HG03469 (cell line): ENCODE results near the gene LAMA2.
"Not testable (repeated sequence)": the region's sequence is repeated elsewhere in the genome, so short reads cannot be mapped to it uniquely, and the experiment has no call there.

ENCODE experiments used
- ATAC-seq: cut with Tn5 transposase; IDR thresholded peaks from one replicate; pipeline ENCODE4 v1.9.1; 2021; ENCODE audit warnings: mild to moderate bottlenecking, moderate library complexity, moderate number of reproducible peaks; ENCODE audit not compliant: unreplicated experiment

The LAMA2 gene

DNA sequence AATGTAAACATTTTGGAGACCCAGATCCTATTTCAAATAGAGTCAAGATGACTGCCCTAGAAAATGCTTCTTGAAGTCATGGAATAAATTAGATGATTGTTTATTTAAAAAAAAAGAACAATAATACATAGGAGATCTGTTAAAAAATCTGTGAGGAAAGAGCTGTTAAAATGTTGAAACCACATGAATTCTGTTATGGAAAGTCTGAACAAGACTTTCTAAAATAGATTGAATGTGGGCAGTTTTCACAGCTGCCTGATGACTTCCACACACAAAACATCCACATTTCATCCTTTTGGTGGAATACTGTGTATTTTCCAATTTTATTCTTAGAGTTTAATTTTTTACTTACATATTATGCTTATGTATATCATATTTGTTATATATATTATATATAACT lies 186.1 kb downstream of the LAMA2 start:
- no peak for ATAC-seq

DNA sequence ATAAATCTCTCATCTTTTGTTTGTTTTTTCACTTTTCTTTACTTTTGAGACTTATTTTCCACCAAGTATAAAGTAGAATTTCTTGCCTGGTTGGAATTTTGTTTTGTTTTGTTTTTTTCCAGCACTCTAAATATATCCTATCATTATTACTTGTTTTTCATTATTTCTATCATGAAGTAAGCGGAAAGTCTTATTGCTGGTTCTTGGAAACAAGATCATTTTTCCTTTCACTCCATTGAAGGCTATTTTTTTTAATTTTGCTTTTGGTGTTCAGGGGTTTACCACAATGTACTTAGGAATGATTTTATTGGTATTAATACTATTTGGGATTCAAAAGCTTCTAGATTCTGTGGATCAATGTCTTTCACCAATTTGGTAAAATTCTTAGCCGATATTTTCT lies 190.1 kb downstream of the LAMA2 start:
- ATAC-seq = no peak

GRCh38 chr6:129073691-129074395 lies 190.9 kb downstream of the LAMA2 start:
- ATAC-seq = no peak

DNA sequence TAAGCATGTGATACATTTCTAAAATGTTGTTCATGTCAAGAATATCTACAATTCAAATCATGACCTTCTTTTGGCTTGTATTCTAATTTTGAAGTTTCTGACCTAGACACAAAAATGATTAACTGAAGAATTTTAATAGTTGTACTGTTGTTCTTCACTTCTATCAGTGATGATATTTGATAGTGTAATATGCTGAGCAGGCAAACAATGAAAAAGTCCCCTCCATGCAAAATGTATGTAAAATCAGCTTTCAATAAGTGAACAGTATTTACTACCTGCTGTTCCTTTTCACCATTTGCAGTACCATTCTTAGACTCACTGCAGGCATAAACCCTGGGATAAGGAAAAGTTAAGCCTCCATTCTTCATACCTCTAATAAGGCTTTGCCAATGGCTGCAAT lies 201.5 kb downstream of the LAMA2 start:
- ATAC-seq = no peak

DNA sequence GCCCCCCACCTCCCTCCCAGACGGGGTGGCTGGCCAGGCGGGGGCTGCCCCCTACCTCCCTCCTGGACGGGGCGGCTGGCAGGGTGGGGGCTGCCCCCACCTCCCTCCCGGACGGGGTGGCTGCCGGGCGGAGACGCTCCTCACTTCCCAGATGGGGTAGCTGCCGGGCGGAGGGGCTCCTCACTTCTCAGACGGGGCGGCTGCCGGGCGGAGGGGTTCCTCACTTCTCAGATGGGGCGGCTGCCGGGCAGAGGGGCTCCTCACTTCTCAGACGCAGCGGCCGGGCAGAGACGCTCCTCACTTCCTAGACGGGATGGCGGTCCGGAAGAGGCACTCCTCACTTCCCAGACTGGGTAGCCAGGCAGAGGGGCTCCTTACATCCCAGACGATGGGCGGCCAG lies 205.5 kb downstream of the LAMA2 start:
- ATAC-seq = not testable (repeated sequence)

DNA sequence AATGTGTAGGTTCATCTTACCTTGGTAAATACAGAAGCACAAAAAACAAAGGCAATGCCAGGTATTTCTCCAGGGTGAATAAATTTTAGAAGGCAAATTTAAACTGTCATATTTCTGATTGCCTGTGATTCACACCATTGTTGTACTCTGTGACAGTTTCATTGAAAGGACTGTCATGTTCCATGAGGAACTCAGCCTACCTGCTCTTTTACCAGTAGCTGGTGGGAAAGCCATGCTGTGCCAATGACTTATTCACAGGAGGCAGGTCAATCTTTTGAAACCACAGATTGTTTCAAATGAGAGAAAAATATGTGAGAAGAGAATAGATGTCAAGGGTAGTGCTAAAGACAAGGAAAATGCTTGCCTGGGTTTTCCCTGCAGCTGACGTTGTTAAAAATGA lies 206.4 kb downstream of the LAMA2 start:
- no peak for ATAC-seq

DNA sequence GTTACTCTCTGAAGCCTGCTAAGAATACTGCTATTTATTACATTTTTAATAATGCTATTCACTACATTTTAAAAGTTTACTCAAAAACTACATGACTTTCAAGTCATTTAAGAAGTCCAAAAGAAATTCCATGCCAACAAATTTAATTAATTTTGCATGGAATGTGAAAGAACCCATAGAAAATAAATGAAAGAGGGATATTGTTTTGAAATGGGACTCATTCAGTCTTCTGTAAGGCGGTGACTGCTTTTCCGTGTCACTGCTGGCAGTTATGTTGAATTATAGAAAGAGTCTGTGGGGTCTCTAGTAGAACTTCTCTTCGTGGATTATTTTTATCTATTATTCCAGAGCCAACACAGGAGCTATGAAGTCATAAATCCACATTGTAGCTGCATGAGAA lies 211.2 kb downstream of the LAMA2 start:
- ATAC-seq = no peak

GRCh38 chr6:129096651-129097290 lies 213.8 kb downstream of the LAMA2 start:
- no peak for ATAC-seq

GRCh38 chr6:129098061-129098553 lies 215.2 kb downstream of the LAMA2 start:
- no peak for ATAC-seq

GRCh38 chr6:129099696-129100095 lies 216.8 kb downstream of the LAMA2 start:
- no peak for ATAC-seq

DNA sequence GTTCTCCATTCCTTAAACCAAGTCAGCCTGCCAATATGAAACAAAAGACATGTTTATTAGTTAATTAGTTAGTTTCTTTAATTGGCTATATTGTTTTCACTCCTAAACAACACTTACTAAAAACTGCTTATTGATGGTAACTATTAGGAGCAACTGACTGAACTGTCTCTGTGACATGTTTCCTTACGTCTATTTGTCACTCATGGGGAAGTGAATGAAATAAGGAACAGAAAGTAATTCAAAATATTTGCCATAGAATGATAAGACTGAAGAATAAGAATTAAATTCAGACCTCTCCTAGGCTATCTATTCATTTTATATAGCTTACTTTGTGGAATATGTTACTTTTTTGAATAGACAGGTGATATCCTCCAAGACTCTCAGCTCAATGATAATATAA lies 217.2 kb downstream of the LAMA2 start:
- ATAC-seq = no peak

- ATAC-seq = no peak
Measured at GRCh38 chr6:129102741-129103140, 219.8 kb downstream of the LAMA2 start.

DNA sequence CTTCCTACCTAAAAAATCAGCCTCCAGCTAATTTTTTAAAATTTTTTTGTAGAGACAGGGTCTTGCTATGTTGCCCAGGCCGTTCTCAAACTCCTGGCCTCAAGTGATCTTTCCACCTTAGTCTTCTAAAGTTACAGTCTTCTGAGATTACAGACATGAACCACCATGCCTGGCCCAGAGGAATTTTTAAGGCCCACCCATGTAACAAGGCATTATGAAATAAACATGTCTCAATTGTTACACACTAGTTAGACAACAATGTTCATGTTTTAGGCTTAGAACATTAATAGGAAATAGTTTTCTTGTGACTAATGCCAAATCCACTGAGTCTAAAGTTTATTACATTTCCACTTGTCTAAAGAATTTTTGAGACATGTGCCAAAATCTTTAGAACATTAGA lies 221.2 kb downstream of the LAMA2 start:
- ATAC-seq = no peak

- no peak for ATAC-seq
Measured at GRCh38 chr6:129104560-129104959, 221.6 kb downstream of the LAMA2 start.

- ATAC-seq = no peak
Measured at GRCh38 chr6:129105035-129105434, 222.1 kb downstream of the LAMA2 start.

GRCh38 chr6:129105793-129106192 lies 222.9 kb downstream of the LAMA2 start:
- no peak for ATAC-seq

DNA sequence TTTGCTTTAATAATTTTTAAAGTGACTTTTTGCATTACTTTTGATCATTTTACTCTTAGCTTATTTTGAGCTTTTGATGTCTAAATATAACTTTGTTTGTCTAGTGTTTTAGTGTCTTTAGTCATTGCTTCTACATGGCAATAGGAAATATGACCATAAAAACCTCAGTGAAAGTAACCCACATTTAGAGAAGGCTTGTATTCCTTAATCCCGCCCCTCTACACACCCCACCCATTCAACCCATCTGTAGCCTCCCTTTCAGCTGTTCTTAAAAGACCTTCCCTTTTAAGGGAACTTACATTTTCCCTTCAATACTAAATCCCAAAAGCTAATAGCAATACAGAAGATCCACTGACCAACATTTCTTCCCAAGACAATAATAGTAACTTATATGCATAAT lies 225.4 kb downstream of the LAMA2 start:
- no peak for ATAC-seq

DNA sequence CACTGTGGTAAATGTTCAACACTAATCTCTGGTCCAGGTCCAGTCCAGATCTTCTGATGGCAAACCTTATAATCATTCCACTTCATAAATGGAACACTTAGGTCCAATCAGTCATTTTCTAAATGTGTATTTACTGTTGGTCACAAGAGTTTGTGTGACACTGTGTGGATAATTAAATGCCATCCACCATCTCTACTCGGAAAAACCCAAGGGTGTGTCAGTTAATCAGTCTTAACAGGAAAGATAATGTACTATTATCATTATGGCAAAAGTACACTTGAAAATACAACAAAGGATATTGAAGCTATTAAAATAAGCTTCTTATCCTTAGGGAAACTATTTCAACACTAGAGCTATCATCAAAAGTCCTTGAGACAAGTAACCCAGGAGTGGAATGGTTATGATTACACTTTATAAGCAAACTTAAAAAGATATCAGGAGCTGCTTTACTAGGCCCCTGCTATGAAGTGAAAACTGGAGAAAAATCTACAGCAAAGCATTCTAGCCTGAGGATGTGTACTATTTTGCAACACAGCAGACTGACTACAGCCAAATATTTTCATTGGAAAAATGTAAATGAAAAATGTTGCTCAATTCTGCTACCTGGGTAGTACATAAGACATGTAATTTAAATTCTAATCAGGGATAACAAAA lies 227.9 kb downstream of the LAMA2 start:
- no peak for ATAC-seq

DNA sequence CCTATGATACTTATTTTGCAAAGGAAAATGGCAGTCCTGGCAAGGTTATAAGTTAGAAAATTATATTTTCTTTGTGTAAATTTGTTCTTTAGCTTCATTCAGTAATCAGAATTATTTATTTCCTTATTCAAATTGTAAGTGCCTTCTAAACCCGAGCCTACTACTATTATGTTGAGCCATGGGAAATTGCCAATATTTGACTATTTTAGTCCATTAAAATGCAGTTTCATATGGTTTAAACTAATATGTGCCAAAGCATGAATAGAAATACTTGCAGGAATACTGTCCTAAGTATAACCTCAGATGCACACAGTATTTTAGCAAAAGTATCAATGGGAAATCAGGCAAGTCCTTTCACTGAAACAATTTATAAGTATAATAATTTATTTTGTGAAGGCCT lies 228.4 kb downstream of the LAMA2 start:
- no peak for ATAC-seq

DNA sequence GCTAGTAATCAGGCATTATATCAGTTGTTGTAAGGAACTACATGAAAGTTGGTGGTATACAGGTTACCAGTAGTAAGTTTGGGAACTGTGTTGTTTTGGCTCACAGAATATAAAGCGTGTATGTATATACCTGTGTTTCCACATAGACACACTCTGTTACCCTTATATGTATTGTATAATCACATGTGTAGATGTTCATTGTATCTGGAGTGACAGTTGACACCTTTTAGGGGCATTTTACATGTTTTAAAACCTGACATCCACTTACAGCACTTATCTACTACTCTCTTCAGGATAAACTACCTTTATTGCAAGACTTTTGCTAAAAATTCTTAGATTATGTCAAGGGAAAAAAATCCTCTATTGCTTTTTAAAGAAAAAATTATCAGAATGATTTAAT lies 228.9 kb downstream of the LAMA2 start:
- no peak for ATAC-seq

- ATAC-seq = no peak
Measured at GRCh38 chr6:129112591-129112990, 229.7 kb downstream of the LAMA2 start.

DNA sequence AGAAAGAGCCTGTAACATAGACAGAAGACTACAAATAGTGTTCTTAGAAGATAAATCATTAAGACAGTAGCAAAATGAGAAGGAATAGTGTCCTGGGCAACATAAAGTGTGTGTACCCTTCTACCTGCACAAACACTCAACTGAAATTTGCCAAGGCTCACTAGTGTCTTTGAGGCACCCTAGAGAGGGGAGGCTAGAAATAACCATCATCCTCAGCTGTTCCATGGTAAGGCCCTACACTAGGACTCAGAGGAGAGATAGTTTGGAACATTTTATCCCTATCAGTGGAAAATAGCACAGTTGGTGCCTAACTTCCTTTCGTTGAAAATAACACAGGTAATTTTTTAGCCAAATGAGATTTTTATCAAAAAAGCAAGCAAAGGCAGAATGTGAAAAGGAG lies 230.7 kb downstream of the LAMA2 start:
- ATAC-seq = no peak
